ENCODE data around the gene MTHFD1L. TPM values are rescaled to one million over a fixed set of nuclear protein-coding genes. Genes with fewer than 3 reads are reported as not detected.

MTHFD1L gene
- total RNA-seq, 4 donors from 2014 or later, result 4.3 to 23.1 (median 4.7) TPM

- no peak overlapping the region for H3K4me3 ChIP-seq
- no peaks in the 10 kb centered on the region for H3K4me1 ChIP-seq
- no peaks in the 10 kb centered on the region for H3K36me3 ChIP-seq
- no peak for DNase-seq
- no peak overlapping the region for H3K27ac ChIP-seq
- TF ChIP-seq POLR2A (IDR thresholded peaks at IDR 0.05) (no peak), CTCF (IDR thresholded peaks at IDR 0.05) (no peak)
- H3K27me3 ChIP-seq, result no peaks in the 10 kb centered on the region
- H3K9me3 ChIP-seq, result no peaks in the 10 kb centered on the region
These were observed 111.8 kb downstream of the MTHFD1L start for GRCh38 chr6:150977281-150977680.

- H3K27ac ChIP-seq, result no peak overlapping the region
These were observed 113.1 kb downstream of the MTHFD1L start for GRCh38 chr6:150978624-150979023.

GRCh38 chr6:150979826-150980350, 114.4 kb downstream of the MTHFD1L start:
- Histone ChIP-seq H3K4me1 (no peaks in the 10 kb centered on the region), H3K27ac (no peak overlapping the region), H3K36me3 (no peaks in the 10 kb centered on the region), H3K27me3 (no peaks in the 10 kb centered on the region), H3K4me3 (no peak overlapping the region), H3K9me3 (no peaks in the 10 kb centered on the region)
- DNase-seq, result no peak
- TF ChIP-seq POLR2A (IDR thresholded peaks at IDR 0.05), result no peak
- TF ChIP-seq CTCF (IDR thresholded peaks at IDR 0.05), result no peak

More at GRCh38 chr6:150978624-150979023, 113.1 kb downstream of the MTHFD1L start:
- no peaks in the 10 kb centered on the region for H3K27me3 ChIP-seq
- no peaks in the 10 kb centered on the region for H3K4me1 ChIP-seq
- DNase-seq, result no peak
- no peaks in the 10 kb centered on the region for H3K36me3 ChIP-seq
- TF ChIP-seq CTCF (IDR thresholded peaks at IDR 0.05), result no peak
- no peak for TF ChIP-seq POLR2A (IDR thresholded peaks at IDR 0.05)
- no peak overlapping the region for H3K4me3 ChIP-seq
- no peaks in the 10 kb centered on the region for H3K9me3 ChIP-seq

GRCh38 chr6:150981095-150981494, 115.6 kb downstream of the MTHFD1L start:
- H3K36me3 ChIP-seq, result no peaks in the 10 kb centered on the region
- H3K27ac ChIP-seq, result no peak overlapping the region
- H3K4me3 ChIP-seq, result no peak overlapping the region
- no peaks in the 10 kb centered on the region for H3K9me3 ChIP-seq
- H3K27me3 ChIP-seq, result no peaks in the 10 kb centered on the region
- H3K4me1 ChIP-seq, result no peaks in the 10 kb centered on the region
- no peak for TF ChIP-seq CTCF (IDR thresholded peaks at IDR 0.05)
- TF ChIP-seq POLR2A (IDR thresholded peaks at IDR 0.05), result no peak
- DNase-seq, result no peak

GRCh38 chr6:150981669-150982068, 116.2 kb downstream of the MTHFD1L start:
- no peak overlapping the region for H3K27ac ChIP-seq
- H3K27me3 ChIP-seq, result no peaks in the 10 kb centered on the region
- H3K9me3 ChIP-seq, result no peaks in the 10 kb centered on the region
- DNase-seq, result no peak
- no peaks in the 10 kb centered on the region for H3K4me1 ChIP-seq
- no peak for TF ChIP-seq CTCF (IDR thresholded peaks at IDR 0.05)
- TF ChIP-seq POLR2A (IDR thresholded peaks at IDR 0.05), result no peak
- H3K4me3 ChIP-seq, result no peak overlapping the region
- H3K36me3 ChIP-seq, result no peaks in the 10 kb centered on the region

- H3K4me1 ChIP-seq, result no peaks in the 10 kb centered on the region
- no peak overlapping the region for H3K27ac ChIP-seq
- DNase-seq, result no peak
- no peaks in the 10 kb centered on the region for H3K27me3 ChIP-seq
- no peak for TF ChIP-seq CTCF (IDR thresholded peaks at IDR 0.05)
- no peak for TF ChIP-seq POLR2A (IDR thresholded peaks at IDR 0.05)
- H3K36me3 ChIP-seq, result no peaks in the 10 kb centered on the region
- H3K9me3 ChIP-seq, result no peaks in the 10 kb centered on the region
- no peak overlapping the region for H3K4me3 ChIP-seq
These were observed 121.9 kb downstream of the MTHFD1L start for GRCh38 chr6:150987371-150987828.

Data from Peyer's patch (tissue), 4 donors.